Esophagus squamous epithelium (tissue), 5 donors: ENCODE results near the gene MAP3K19. TPM values are rescaled to one million over a fixed set of nuclear protein-coding genes. Genes with fewer than 3 reads are reported as not detected.
"Not testable (repeated sequence)": the region's sequence is repeated elsewhere in the genome, so short reads cannot be mapped to it uniquely, and the experiment has no call there.

Experiments
- DNase-seq: peaks from one replicate; lab custom pipeline; 2025; lab: John Stamatoyannopoulos, UW
- H3K27ac ChIP-seq, 4 donors: fragments of 200-600 bp; sonication (generic); one replicate each; pipeline ENCODE4 v1.5.1; 2016 to 2019; ENCODE audit warnings: mild to moderate bottlenecking in 1 of 4
- H3K27me3 ChIP-seq, 4 donors: fragments of 200-600 bp; sonication (generic); 1 replicate in 3 of 4; 2 replicates in 1 of 4; pipeline versions ENCODE4 v1.5.1 to v1.6.0; 2017 to 2021; ENCODE audit warnings: antibody characterized with exemption in 1 of 4
- H3K36me3 ChIP-seq, 3 donors: fragments of 200-600 bp; sonication (generic); one replicate each; pipeline ENCODE4 v1.5.1; 2016 to 2019
- H3K4me1 ChIP-seq, 3 donors: fragments of 200-600 bp; sonication (generic); one replicate each; pipeline ENCODE4 v1.5.1; 2017 to 2019
- H3K4me3 ChIP-seq, 4 donors: fragments of 200-600 bp; sonication (generic); 1 replicate in 3 of 4; 2 replicates in 1 of 4; pipeline ENCODE4 v1.5.1; 2016 to 2019; ENCODE audit warnings: mild to moderate bottlenecking in 2 of 4, moderate library complexity in 1 of 4
- H3K9me3 ChIP-seq, 3 donors: fragments of 200-600 bp; sonication (generic); one replicate each; pipeline ENCODE4 v1.5.1; 2016 to 2019
- POLR2A ChIP-seq, 4 donors: fragments of 450-650 bp; IDR thresholded peaks; one replicate each; pipeline ENCODE4 v1.6.1; 2017; ENCODE audit warnings: antibody characterized with exemption in 4 of 4, mild to moderate bottlenecking in 4 of 4, moderate library complexity in 3 of 4
- WGBS, 2 donors: methylation state at CpG; one replicate each; pipeline ENCODE4 v1.1.5; 2018; 5-methylcytosine and 5-hydroxymethylcytosine counted together
- intact Hi-C: fragments of 100-400 bp; cut with DNase I; formaldehyde crosslinking; loops from one replicate; pipeline ENCODE4 v1.15.0; 2022
- total RNA-seq, 4 donors: library from RNA; depleted of rRNA; stranded (reverse); fragments of >200 nt; gene quantifications; one replicate each; pipeline ENCODE4 v1.1.0, GENCODE V29; 2016
- TF ChIP-seq, protein P1 (sequence below), 6 experiments: fragments of 450-650 bp in 4 of 6; fragments of 200-600 bp in 2 of 6; sonication (generic) in 2 of 6; IDR thresholded peaks; one replicate each; pipeline ENCODE4 v1.5.1; 2016 to 2019; ENCODE audit warnings: antibody characterized with exemption in 6 of 6, mild to moderate bottlenecking in 4 of 6, moderate library complexity in 4 of 6
- donor health status: DM: yes; HTN: yes; CAD: no.

MAP3K19 gene
- total RNA-seq, 4 donors from 2014 or later: not detected

DNA sequence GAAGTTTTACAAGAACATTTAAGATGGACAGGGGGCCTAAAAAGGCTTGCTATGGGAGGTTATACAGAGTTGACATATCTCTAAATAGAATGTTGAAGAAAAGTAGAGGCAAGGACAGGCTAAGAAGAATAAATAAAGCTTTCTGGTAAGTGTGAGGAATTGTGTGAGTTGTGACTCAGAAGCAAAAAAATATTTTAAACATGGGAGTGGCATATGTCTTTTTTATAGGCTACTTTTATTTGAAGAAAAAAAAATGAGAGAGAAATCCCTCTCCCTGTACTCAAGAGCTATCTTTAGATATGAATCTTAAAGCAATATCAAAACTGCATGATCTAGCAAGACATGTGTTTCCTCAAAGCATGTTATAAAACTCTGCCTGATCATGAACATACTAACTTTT lies 45.9 kb upstream of the MAP3K19 start:
- no peaks in the 10 kb centered on the region for H3K4me1 ChIP-seq
- H3K4me3 ChIP-seq: no peak overlapping the region
- intact Hi-C loops: no loop called here

DNA sequence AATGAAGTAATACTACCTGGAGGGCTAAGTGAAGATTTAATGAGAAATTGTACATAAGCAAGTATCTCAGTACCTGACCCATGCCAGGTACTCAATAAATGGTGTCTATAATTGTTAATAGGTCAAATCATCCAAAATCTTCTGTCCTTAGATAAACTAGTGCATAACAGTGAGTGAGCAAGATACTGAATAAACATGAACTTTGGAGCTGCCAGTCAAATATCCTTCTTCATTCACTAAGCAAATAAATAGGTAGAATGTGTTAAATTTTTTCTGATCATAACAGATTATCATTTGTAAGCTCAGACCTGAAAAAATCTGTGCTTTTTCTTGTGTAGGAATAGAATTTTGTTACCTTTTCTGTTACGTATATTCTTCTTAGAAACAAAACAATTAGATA lies 44.4 kb upstream of the MAP3K19 start:
- intact Hi-C loops: no loop called here
- H3K27me3 ChIP-seq: no peaks in the 10 kb centered on the region
- H3K27ac ChIP-seq: no peak overlapping the region
- H3K36me3 ChIP-seq: peaks cover 0 to 63% (median 4%) of the 10 kb centered on the region in 3 donors
- TF ChIP-seq, protein P1, sequence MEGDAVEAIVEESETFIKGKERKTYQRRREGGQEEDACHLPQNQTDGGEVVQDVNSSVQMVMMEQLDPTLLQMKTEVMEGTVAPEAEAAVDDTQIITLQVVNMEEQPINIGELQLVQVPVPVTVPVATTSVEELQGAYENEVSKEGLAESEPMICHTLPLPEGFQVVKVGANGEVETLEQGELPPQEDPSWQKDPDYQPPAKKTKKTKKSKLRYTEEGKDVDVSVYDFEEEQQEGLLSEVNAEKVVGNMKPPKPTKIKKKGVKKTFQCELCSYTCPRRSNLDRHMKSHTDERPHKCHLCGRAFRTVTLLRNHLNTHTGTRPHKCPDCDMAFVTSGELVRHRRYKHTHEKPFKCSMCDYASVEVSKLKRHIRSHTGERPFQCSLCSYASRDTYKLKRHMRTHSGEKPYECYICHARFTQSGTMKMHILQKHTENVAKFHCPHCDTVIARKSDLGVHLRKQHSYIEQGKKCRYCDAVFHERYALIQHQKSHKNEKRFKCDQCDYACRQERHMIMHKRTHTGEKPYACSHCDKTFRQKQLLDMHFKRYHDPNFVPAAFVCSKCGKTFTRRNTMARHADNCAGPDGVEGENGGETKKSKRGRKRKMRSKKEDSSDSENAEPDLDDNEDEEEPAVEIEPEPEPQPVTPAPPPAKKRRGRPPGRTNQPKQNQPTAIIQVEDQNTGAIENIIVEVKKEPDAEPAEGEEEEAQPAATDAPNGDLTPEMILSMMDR (IDR thresholded peaks at IDR 0.05): no peak
- TF ChIP-seq POLR2A (IDR thresholded peaks at IDR 0.05): no peak
- 97 to 100% methylated on average over 1 of the region's 1 CpG for whole genome bisulfite sequencing, 2 donors
- H3K9me3 ChIP-seq: no peaks in the 10 kb centered on the region
- H3K4me1 ChIP-seq: no peaks in the 10 kb centered on the region
- no peak overlapping the region for H3K4me3 ChIP-seq
- no peak for DNase-seq

More for the DNA sequence above, 45.9 kb upstream of the MAP3K19 start:
- Histone ChIP-seq H3K36me3 (peaks cover 0 to 68% (median 4%) of the 10 kb centered on the region in 3 donors), H3K27me3 (no peaks in the 10 kb centered on the region), H3K9me3 (no peaks in the 10 kb centered on the region), H3K27ac (no peak overlapping the region)
- no peak for DNase-seq
- TF ChIP-seq POLR2A (IDR thresholded peaks at IDR 0.05): no peak
- TF ChIP-seq, protein P1 (IDR thresholded peaks at IDR 0.05): no peak

DNA sequence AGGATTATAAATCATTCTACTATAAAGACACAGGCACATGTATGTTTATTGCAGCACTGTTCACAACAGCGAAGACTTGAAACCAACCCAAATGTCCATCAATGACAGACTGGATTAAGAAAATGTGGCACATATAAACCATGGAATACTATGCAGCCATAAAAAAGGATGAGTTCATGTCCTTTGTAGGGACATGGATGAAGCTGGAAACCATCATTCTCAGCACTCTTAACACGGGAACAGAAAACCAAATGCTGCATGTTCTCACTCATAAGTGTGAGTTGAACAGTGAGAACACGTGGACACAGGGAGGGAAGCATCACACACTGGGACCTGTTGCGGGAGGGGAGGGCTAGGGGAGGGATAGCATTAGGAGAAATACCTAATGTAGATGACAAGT lies 42.4 kb upstream of the MAP3K19 start:
- H3K9me3 ChIP-seq, intact Hi-C loops: not testable (repeated sequence)

DNA sequence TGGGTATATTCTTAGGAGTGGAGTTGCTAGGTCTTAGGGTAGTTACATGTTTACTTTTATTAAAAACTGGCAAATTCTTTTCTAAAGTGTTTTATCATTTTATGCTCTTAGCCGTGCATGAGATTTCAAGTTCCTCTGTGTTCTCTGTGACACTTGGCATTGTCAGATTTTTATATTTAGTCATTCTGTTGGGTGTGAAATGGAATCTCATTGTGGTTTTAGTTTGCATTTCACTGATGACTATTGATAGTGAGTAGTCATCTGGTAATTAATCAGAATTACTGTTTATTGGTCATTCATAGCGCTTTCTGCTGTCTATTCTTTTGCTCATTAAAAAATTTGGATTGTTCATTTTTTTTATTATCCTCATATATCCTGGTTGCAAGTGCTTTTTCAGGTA lies 39.0 kb upstream of the MAP3K19 start:
- H3K27me3 ChIP-seq: no peaks in the 10 kb centered on the region
- 82 to 85% methylated on average over 2 of the region's 2 CpGs for WGBS, 2 donors
- no peak overlapping the region for H3K27ac ChIP-seq
- TF ChIP-seq, protein P1 (IDR thresholded peaks at IDR 0.05): no peak
- TF ChIP-seq POLR2A (IDR thresholded peaks at IDR 0.05): no peak
- intact Hi-C loops: no loop called here
- no peak overlapping the region for H3K4me3 ChIP-seq
- H3K36me3 ChIP-seq: peaks cover 0 to 30% (median 0%) of the 10 kb centered on the region in 3 donors
- no peaks in the 10 kb centered on the region for H3K9me3 ChIP-seq
- H3K4me1 ChIP-seq: no peaks in the 10 kb centered on the region
- no peak for DNase-seq

More for the DNA sequence above, 42.4 kb upstream of the MAP3K19 start:
- not testable (repeated sequence) for H3K27me3 ChIP-seq, H3K4me1 ChIP-seq, DNase-seq, H3K27ac ChIP-seq, H3K4me3 ChIP-seq
- peaks cover 0 to 43% (median 4%) of the 10 kb centered on the region in 3 donors for H3K36me3 ChIP-seq
- 99 to 100% methylated on average over 4 of the region's 4 CpGs for WGBS, 2 donors

DNA sequence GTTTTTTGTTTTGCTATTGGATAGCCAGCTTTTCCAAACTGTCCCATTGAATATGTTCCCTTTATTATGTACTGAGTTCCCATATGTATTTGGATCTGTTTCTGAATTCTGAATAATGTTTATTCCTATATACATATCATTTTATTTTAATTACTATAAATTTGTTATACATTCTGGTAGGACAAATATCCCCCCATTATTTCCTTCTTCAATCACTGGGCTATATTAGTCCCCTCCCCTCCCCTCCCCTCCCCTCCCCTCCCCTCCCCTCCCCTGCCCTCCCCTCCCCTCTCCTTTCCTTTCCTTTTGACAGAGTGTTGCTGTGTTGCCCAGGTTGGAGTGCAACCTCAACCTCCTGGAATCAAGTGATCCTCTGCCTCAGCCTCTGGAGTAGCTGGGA lies 31.2 kb upstream of the MAP3K19 start:
- Histone ChIP-seq H3K27ac (no peak overlapping the region), H3K4me1 (peaks cover 0 to 17% (median 0%) of the 10 kb centered on the region in 3 donors), H3K4me3 (no peak overlapping the region), H3K9me3 (no peaks in the 10 kb centered on the region), H3K27me3 (no peaks in the 10 kb centered on the region), H3K36me3 (peaks cover 0 to 24% (median 0%) of the 10 kb centered on the region in 3 donors)
- TF ChIP-seq, protein P1 (IDR thresholded peaks at IDR 0.05): no peak
- no peak for TF ChIP-seq POLR2A (IDR thresholded peaks at IDR 0.05)
- no peak for DNase-seq
- intact Hi-C loops: no loop called here

DNA sequence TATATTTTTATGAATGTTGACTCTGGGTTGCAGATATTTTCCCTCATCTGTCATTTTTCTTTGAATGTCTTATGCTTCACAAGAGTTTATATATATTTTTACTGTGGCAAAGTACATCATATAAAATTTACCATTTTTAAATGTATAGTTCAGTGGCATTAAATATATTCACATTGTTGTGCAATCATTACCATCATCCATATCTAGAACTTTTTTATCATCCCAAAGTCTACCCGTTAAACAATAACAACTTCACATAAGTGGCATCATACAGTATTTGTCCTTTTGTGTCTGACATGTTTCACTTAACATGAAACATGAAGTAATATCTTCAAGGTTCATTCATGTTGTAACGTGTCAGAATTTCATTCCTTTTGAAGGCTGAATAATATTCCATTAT lies 29.3 kb upstream of the MAP3K19 start:
- H3K36me3 ChIP-seq: peaks cover 0 to 14% (median 4%) of the 10 kb centered on the region in 3 donors
- no peak overlapping the region for H3K27ac ChIP-seq
- no peak for DNase-seq
- 93 to 100% methylated on average over 2 of the region's 2 CpGs for WGBS, 2 donors
- H3K9me3 ChIP-seq: peaks cover 0 to 11% (median 0%) of the 10 kb centered on the region in 3 donors
- intact Hi-C loops: no loop called here
- H3K27me3 ChIP-seq: no peaks in the 10 kb centered on the region
- no peak for TF ChIP-seq POLR2A (IDR thresholded peaks at IDR 0.05)
- TF ChIP-seq, protein P1 (IDR thresholded peaks at IDR 0.05): no peak
- H3K4me1 ChIP-seq: peaks cover 0 to 19% (median 0%) of the 10 kb centered on the region in 3 donors
- no peak overlapping the region for H3K4me3 ChIP-seq
